GM21526 (cell line): Measurements from ENCODE around the gene CLIC3.

Source experiments
- ATAC-seq: cut with Tn5 transposase; IDR thresholded peaks from one replicate; pipeline ENCODE4 v1.9.1; 2021; ENCODE audit warnings: moderate library complexity; ENCODE audit not compliant: unreplicated experiment, low FRiP score

Gene CLIC3

DNA sequence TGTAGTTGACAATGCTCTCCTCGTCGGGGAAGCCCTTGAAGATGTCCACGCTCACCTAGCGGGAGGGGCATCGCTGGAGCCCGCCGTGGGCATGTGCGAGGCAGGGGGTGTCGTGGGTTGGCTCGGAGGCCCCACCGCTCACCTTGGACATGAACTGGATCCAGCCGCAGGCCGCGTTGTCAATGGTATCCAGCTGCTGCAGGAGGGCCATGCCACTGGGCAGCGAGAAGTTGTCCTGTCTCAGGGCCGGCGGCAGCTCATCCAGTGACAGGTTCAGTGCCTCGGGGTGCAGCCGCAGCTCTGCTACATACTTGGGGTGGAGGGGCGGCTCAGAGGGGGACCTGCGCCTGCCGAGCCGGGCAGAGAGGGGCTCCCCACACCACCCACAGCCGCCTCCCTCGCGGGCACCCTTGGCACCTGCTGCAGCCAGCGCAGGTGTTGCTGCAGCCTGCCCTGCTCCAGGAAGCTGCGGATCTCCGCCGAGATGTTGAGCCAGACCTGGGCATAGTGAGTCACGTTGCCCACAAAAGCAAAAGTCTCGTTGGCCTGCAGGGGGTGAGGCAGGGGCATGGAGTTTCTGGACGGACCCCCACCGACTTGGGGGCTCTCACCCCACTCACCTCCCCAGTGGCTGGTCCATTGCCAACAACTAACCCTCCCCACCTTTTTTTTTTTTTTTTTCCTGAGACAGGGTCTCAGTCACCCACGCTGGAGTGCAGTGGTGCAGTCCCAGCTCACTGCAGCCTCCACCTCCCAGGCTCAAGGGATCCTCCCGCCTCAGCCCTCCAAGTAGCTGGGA lies 22.6 kb upstream of the CLIC3 start:
- no peak for ATAC-seq

DNA sequence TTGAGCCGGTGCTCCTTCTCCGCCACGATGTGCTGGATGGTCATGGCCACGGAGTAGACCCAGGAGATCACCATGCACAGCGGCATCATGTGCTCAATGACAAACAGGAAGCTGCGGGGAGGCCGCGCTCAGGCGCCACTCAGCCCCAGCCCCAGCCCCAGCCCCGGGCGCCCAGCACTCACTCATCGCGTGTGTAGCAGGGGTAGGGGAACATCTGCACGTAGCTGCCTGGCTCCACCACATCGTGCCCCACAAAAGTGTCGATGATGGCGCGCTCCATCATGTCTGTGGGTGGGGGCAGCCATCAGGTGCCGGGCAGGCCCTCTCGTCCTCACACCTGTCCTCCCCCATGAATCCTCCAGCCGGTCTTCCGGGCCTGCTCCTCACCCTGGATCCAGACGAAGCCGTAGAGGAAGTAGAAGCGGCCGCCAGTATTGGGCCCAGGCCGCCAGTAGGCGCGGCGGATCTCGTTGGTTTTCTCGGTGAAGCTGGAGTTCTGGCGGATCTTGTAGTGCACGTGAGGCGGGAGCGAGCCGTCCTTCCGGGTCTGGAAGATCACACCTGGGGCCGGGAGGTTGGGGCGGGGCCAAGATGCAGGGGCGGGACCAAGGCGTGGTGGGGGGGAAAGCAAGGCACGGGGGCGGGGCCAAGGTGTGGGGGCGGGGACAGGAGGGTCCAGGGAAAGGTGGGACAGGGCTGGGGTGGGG lies 21.6 kb upstream of the CLIC3 start:
- no peak for ATAC-seq

DNA sequence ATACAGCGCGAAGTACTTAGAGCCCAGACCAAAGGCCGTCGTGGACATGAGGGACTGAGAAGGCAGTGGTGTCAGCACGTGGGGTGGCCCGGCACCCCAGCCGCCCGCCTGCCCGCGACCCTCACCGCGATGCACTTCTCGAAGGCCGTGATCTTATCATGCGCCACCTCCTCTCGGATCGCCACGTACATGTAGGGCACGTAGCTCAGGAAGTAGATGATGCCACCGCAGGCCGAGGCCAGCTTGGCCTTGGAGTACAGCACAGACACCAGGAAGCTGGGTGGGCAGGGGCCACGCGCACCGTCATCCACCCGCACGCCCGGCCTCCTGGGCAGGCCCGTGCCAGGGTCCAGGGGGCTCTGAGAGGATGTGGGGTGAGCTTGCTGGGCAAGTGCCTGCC lies 20.7 kb upstream of the CLIC3 start:
- ATAC-seq: no peak

DNA sequence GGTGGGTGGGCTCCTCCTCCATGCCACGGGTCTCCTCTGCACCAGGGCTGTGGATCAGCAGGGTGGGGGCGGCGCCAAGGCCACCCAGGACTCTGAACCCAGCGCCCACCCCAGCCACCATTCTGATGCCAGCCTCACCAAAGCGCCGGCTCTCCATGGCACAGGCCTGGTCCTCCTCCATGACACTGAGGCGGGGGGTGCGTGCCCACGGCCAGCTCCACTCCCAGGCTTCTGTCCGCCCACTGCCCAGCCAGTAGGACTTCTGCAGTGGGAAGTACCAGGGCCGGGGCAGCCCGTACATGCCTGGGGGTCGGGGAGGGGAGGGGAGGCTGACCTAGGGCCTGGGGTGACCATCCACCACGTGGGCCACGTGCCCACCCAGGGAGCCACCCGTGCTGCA lies 20.1 kb upstream of the CLIC3 start:
- ATAC-seq: no peak

DNA sequence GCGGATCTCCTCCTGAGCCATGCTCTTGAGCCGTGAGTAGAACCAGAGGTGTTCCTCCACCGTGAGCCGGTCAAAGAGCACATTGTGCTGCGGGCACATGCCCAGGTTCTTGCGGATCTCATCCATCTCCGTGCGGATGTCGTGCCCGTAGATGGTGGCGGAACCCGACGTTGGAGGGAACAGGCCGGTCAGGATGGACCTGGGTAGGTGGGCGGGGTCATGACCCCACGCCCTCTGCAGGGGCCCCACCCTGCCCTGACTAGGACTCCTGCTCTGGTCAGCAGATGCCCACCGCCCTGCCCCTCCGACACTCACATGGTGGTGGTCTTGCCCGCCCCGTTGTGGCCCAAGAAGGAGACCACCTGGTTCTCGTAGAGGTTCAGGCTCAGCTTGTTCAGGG lies 19.6 kb upstream of the CLIC3 start:
- no peak for ATAC-seq

DNA sequence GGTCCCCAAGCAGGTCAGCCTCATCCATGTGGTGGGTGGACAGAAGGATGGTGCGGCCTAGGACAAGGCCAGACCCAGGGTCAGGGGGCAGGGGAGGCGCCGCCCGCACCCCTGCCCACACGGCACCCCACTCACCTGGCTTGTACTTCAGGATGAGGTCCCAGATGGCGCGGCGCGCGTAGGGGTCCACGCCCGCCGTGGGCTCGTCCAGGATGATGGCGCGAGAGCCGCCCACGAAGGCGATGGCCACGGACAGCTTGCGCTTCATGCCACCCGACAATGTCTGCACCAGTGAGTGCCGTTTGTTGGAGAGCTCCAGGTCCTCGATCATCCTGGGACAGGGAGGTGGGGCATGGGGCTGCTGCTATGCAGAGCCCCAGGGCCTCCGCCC lies 19.2 kb upstream of the CLIC3 start:
- ATAC-seq: no peak

DNA sequence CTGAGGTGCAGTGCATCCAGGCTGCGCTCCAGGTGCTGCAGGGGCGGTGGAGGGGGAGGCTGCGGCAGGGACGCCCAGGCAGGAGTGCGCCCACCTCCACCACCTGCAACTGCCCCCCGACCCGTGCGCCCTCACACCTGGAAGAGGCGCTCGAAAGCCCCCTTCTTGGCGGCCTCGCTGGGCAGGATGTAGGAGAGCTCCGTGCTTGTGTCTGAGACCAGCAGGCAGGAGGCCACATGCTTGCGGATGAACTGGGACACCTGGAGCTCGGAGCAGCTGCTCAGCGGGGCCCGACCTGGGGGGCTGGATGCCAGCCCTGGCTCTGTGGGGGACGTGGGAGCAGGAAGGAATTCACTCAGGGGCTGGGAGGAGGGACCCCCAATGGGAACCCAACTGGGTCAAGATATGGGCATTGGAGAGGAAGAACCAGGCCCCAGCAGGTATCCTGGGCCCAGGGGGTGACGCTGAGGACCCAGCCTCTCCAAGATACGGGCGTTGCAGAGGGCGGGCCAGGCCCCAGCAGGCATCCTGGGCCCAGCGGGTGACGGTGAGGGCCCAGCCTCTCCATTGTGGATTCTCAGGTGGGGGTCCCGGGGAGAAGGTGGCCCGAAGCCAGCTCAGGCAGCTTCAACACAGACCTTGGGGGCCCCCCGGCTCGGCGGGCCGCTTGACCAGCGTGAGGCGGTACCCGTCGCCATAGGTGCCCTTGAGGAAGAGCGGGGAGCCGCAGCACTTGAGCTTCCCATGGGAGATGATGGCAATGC lies 18.6 kb upstream of the CLIC3 start:
- no peak for ATAC-seq

DNA sequence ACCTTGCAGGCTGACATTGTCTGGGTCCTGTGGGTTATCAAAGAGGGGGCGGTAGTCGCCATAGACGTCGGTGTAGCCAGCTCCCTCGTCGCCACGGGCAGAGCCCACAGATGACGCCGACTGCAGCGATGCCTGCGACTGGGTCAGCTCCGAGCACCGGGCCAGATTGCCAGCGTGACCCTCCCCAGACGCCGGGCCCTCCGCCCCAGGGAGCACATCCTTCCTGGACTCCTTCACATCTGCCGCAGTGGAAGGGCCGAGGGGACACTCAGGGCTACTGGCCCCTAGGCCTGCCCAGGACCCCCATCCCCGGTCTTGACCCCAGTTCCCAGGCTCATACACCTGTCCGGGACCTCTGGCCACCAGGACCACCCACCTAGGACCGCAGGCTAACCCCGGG lies 17.8 kb upstream of the CLIC3 start:
- no peak for ATAC-seq

DNA sequence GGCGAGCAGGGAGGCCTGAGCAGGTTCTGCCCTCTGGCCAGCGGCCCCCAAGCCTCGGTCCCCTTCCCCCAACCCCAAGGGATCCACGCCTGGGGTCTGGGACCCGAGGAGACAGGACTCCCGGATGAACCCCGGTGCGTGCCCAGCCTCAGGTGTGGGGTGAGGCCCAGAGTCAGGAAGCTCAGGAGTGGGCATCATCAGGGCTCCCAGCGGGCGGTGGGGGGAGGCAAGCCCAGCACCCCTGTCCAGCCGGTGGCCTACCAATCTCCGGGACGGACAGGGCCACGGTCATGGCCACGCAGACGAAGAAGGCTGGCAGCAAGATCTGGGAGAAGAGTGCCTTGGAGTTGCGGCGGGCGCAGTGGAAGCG lies 17.2 kb upstream of the CLIC3 start:
- ATAC-seq: no peak

DNA sequence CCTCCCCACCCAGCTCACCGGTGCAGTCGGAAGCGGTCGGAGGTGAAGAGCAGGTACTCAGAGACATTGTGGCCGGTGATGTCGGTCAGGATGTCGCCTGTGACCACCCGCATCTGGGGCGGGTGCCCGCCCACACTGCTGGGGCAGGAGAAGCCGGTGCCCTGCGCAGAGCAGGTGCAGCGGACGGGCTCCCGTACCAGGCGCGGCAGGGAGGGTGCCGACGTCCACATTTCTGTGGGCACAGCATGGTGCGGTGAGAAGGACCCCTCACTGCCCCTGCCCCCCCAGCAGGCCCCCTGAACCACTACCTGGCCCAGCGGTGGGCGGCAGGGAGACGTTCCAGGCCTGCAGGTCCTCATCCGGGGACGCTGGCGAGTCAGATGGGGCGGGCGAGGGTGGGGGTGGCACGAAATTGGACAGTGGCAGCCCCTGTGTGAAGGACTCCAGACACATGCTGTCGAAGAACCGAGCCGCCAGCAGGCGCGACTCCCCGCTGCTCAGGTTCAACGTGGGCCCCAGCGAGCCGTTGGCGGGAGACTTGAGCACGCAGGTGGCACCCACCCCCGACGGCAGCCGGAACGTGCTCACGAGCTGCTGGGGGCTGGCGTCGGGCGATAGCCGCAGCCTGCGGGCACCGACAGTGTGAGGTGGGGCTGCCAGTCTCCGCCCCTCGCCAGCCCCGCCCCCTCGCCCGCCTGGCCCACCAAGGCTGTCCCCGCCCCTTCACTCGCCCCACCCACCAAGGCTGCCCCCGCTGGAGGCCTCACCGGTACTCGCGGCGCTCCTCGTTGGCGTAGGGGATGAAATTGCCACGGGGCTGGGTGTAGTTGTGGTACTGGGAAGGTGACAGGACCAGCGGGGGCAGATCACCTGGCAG lies 16.6 kb upstream of the CLIC3 start:
- ATAC-seq: no peak

DNA sequence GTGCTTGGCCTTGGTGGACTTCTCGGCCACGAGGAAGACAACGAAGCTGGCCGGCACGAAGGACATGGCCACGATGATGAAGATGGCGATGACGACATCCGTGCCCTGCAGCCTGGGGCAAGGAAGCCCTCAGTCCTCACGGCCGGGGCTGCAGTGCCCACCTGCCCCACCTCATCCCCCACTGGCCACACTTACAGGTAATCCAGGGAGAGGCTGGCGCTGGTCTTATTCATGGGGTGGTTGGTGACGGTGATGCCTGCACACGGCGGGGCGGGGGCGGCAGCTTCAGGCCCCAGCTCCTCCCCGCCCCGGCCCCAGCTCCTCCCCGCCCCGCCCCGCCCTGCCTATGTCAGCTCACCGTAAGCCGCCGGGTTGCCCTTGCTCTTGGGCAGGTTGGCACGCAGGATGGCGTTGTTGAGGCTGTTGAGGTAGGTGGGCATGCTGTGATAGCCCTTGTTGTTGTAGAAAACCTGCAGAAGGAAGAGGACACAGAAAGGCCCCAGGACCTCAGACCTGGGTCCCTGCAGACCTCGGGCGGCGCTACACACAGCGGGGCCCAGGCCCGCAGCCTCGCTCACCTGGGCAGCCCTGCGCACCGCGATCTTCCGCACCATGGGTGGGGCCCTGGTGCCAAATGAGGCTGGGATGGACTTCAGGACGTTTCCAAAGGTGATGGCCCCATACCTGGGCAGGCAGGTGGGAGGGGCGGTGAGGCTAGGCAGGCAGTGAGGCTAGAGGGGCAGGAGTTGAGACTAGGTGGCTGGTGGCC lies 15.7 kb upstream of the CLIC3 start:
- no peak for ATAC-seq

DNA sequence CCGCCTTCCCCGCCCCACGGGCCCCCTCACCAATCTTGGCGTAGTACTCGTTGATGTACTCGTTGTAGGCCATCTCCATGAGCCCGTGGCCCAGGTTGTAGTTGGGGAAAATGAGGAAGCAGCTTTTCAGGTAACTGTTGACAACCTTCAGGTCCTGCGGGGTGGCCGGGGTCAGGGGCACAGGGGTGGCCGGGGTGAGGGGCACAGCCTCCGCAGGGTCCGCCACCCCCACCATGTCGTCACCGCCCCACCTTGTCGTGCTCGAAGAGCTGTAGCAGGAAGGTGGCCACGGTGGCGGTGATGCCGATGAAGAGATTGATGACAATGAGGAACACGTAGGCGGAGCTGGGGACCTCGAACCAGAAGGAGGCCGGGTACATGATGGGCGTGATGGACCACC lies 14.8 kb upstream of the CLIC3 start:
- ATAC-seq: no peak

DNA sequence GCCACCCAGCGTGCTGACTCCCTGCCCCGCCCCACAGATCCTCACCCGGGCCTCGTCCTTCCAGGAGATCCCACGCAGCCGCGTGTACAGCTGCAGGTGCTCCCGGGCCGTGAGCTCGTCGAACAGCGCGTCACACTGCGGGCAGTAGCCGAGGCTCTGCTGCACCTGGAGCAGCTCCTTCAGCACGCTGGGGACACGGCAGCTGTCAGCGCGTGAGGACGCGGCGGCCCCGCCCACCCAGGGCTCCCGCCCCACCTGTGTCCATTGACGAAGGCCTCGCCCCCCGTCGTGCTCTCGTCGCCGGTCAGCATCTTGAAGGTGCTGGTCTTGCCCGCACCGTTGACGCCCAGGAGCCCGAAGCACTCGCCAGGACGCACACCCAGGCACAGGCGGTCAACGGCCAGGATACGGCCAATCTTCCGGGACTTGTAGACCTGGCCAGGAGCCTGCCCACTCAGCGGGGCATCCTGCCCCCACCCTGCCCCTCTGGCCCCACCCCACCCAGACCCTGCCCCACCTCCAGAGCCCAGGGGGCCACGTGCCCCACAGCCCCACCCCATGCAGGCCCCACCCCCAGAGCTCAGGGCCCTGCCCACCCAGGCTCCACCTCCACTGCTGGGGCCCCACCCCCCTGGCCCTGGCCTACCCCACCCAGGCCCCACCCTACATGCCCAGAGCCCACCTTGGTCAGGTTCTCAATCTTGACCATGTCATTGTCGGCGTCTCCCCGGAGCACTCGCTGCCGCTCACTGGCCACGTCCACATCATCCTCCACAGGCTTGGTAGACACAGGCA lies 13.8 kb upstream of the CLIC3 start:
- no peak for ATAC-seq

DNA sequence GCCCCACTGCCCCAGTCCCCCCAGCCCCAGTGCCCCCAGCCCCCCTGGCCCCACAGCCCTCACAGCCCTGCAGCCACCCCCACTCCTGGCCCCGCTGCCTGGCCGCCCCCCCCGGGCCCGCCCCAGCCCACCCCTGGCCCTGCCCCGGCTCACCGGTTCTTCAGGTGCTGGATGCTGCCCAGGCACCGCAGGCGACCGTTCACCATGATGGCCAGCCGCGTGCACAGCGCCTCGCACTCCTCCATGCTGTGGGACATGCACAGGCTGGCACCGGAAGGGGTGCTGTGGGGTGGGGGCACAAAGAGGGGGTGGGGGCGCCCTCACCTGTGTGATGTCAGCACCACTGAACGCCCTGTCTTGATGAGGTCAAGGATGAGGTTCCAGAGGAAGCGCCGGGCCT lies 12.8 kb upstream of the CLIC3 start:
- ATAC-seq: no peak

DNA sequence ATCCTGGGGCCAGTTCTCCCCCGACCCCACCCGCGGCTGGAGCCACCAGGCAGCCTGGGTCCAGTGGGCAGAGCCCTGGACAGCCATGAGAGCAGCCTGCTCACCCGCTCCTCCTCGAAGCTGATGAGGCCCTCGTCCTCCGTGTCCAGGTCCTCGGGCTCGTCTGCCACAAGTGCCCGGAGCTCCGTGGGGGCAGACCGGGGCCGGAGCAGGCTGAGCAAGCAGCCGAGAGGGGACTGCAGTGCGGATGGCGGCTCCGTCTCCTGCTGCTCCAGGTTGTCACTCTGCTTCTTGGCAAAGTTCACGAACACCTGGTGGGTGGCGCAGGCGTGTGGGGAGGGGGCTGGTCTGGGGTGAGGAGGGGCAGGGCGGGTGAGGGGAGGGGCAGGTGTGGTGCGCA lies 11.9 kb upstream of the CLIC3 start:
- ATAC-seq: no peak

DNA sequence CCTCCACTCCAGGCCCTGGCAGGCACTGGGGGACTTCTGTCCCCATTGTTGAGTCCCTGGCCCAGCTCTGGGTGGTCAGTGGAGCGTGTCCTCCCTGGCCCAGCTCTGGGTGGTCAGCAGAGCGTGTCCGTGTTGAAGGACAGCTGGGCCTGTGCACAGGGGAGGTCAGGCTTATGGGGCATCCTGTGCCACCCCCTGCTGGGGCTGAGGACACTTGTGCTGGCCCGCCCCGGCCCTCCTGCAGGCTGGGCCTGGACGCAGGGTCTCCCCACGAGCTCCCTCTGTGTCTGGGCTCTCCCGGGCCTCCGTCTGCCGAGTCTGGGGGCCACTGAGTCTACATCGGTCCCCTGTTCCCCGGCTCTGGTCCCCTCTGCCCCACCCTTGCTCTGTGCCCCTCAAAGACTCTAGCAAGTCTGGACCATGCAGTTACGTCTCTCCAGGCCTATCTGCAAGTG lies 11.5 kb upstream of the CLIC3 start:
- ATAC-seq: no peak

DNA sequence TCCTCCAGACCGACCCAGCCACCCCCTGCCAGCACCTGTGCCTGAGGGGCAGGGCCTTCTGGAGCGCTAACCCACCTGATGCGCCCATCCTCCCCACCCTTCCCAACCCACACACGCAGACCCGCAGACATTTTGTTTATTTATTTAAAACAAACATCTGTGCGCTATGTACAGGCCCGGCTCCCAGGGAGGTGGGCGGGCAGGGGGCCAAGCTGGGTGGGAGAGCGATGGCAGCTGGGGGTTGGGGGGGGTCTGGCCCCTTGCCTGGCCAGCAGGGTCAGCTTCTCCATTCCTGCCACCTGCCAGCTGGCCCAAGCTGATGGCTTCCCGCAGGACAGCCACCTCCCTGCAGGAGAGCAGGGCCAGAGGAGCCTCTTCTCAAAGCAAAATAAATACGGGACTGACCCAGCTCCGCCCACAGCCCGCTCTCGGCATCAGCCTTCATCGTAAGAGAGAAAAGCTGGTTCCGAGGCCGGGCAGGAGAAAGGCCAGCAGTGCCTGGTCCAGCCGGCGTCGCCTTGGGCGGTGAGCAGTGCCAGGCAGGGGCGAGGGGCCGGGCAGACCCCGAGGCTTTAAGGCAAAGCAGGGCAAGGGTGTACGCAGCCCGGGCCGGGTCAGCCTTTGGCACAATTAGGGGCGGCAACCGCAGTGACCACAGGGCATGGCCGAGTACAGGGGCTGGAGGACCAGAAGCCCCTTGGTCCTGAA lies 10.9 kb upstream of the CLIC3 start:
- ATAC-seq: no peak
